HG03175 (cell line): ENCODE results near the gene GPC6.
A peak's percentile ranks its signal among the peaks of the same experiment; 100 is the strongest.

Experiments used
- ATAC-seq: cut with Tn5 transposase; IDR thresholded peaks from one replicate; pipeline ENCODE4 v1.9.1; 2021; ENCODE audit warnings: mild to moderate bottlenecking, moderate library complexity; ENCODE audit not compliant: unreplicated experiment

Gene GPC6

GRCh38 chr13:93767917-93768409 is 541.4 kb downstream of the GPC6 start:
- ATAC-seq, result no peak

GRCh38 chr13:93769101-93769500 is 542.5 kb downstream of the GPC6 start:
- ATAC-seq, result no peak

GRCh38 chr13:93769607-93770006 is 543.0 kb downstream of the GPC6 start:
- no peak for ATAC-seq

- ATAC-seq, result no peak
Measured at GRCh38 chr13:93771227-93771626, 544.6 kb downstream of the GPC6 start.

- no peak for ATAC-seq
Measured at GRCh38 chr13:93771782-93772181, 545.2 kb downstream of the GPC6 start.

GRCh38 chr13:93774506-93774905 is 547.9 kb downstream of the GPC6 start:
- no peak for ATAC-seq

- no peak for ATAC-seq
Measured at GRCh38 chr13:93775027-93775426, 548.4 kb downstream of the GPC6 start.

GRCh38 chr13:93775507-93776108 is 549.0 kb downstream of the GPC6 start:
- no peak for ATAC-seq

GRCh38 chr13:93776936-93777335 is 550.3 kb downstream of the GPC6 start:
- no peak for ATAC-seq

- ATAC-seq, result no peak
Measured at GRCh38 chr13:93777504-93777903, 550.9 kb downstream of the GPC6 start.

GRCh38 chr13:93778548-93778947 is 551.9 kb downstream of the GPC6 start:
- no peak for ATAC-seq

GRCh38 chr13:93784191-93784590 is 557.6 kb downstream of the GPC6 start:
- no peak for ATAC-seq

- ATAC-seq, result no peak
Measured at GRCh38 chr13:93786846-93787489, 560.4 kb downstream of the GPC6 start.

GRCh38 chr13:93788456-93788855 is 561.8 kb downstream of the GPC6 start:
- no peak for ATAC-seq

- no peak for ATAC-seq
Measured at GRCh38 chr13:93789058-93789457, 562.5 kb downstream of the GPC6 start.

GRCh38 chr13:93794197-93794885 is 567.7 kb downstream of the GPC6 start:
- peak; percentile 74 for ATAC-seq

- no peak for ATAC-seq
Measured at GRCh38 chr13:93797463-93797862, 570.9 kb downstream of the GPC6 start.

GRCh38 chr13:93800342-93800741 is 573.7 kb downstream of the GPC6 start:
- no peak for ATAC-seq

- no peak for ATAC-seq
Measured at GRCh38 chr13:93805736-93806135, 579.1 kb downstream of the GPC6 start.

- ATAC-seq, result no peak
Measured at GRCh38 chr13:93806861-93807260, 580.3 kb downstream of the GPC6 start.

- no peak for ATAC-seq
Measured at GRCh38 chr13:93810264-93810663, 583.7 kb downstream of the GPC6 start.

GRCh38 chr13:93811071-93811737 is 584.6 kb downstream of the GPC6 start:
- no peak for ATAC-seq
